ENCODE results near the gene DMAP1.

DMAP1 gene

GRCh38 chr1:44256762-44257554, 43.7 kb downstream of the DMAP1 start:
- DNase-seq, result no peak

- DNase-seq, result no peak
These were observed 45.8 kb downstream of the DMAP1 start for GRCh38 chr1:44259090-44259489.

GRCh38 chr1:44260792-44261170, 47.5 kb downstream of the DMAP1 start:
- DNase-seq, result no peak

GRCh38 chr1:44261171-44261817, 48.0 kb downstream of the DMAP1 start:
- no peak for DNase-seq

GRCh38 chr1:44261962-44262361, 48.7 kb downstream of the DMAP1 start:
- DNase-seq, result no peak

- DNase-seq, result no peak
These were observed 49.1 kb downstream of the DMAP1 start for GRCh38 chr1:44262414-44262813.

- DNase-seq, result no peak
These were observed 49.7 kb downstream of the DMAP1 start for GRCh38 chr1:44262816-44263567.

- DNase-seq, result no peak
These were observed 50.5 kb downstream of the DMAP1 start for GRCh38 chr1:44263568-44264450.

- no peak for DNase-seq
These were observed 51.1 kb downstream of the DMAP1 start for GRCh38 chr1:44264451-44264771.

GRCh38 chr1:44265656-44266358, 52.5 kb downstream of the DMAP1 start:
- no peak for DNase-seq

GRCh38 chr1:44266400-44267344, 53.4 kb downstream of the DMAP1 start:
- no peak for DNase-seq

GRCh38 chr1:44267438-44267837, 54.2 kb downstream of the DMAP1 start:
- DNase-seq, result no peak

- DNase-seq, result no peak
These were observed 54.8 kb downstream of the DMAP1 start for GRCh38 chr1:44268054-44268453.

All from stimulated activated CD4-positive, alpha-beta T cell treated with anti-CD3 and anti-CD28 coated beads, Interleukin-4, amount 100 ng/mL, for 4 hours (primary cell).